GM12878 (cell line): ENCODE measurements around the gene DGKE. TPM values are rescaled to one million over a fixed set of nuclear protein-coding genes. Genes with fewer than 3 reads are reported as not detected.

Source experiments
- ATAC-seq: fragments of 200-7000 bp; cut with Tn5 transposase; 3 replicates; pipeline ENCODE4 v1.9.1; 2020; ENCODE audit warnings: mild to moderate bottlenecking, moderate library complexity
- BruUV-seq: library from RNA; stranded (reverse); fragments of 400-500 nt; replicated peaks from 2 replicates; lab custom pipeline; 2021; lab: Mats Ljungman, UMichigan
- CTCF ChIA-PET: fragments of 300-600 bp; sonication (Branson Sonifier 250); formaldehyde crosslinking; extraction: SDS; loops from one replicate; lab custom pipeline; 2021; ENCODE audit warnings: inconsistent platforms; lab: Yijun Ruan, JAX
- POLR2A ChIA-PET: fragments of 350-600 bp; formaldehyde crosslinking; extraction: SDS; loops from one replicate; lab custom pipeline; 2021; ENCODE audit warnings: inconsistent platforms; lab: Charles Lee
- RAD21 ChIA-PET: fragments of 300-600 bp; sonication (Branson Sonifier 250); formaldehyde crosslinking; loops from one replicate; lab custom pipeline; 2023; ENCODE audit warnings: antibody characterized with exemption; ENCODE audit not compliant: unreplicated experiment; lab: Charles Lee
- SMC1A ChIA-PET: fragments of 300-600 bp; sonication (Branson Sonifier 250); formaldehyde crosslinking; loops from one replicate; lab custom pipeline; 2023; ENCODE audit not compliant: unreplicated experiment, uncharacterized antibody; lab: Charles Lee
- DNase-seq: peaks from one replicate; pipeline ENCODE4 v3.0.0-alpha.2; 2011; ENCODE audit warnings: low read depth, low spot score
- FAIRE-seq: peaks from 3 replicates; lab custom pipeline; 2011; peaks lifted over from hg19 to GRCh38; lab: Jason Lieb, UNC
- H2AFZ ChIP-seq: 2 replicates; pipeline ENCODE4 v1.6.0; 2011; ENCODE audit warnings: low read depth, low read length, control low read depth; ENCODE audit not compliant: control insufficient read depth
- H3K27ac ChIP-seq: 2 replicates; pipeline ENCODE4 v1.5.1; 2011; ENCODE audit warnings: control low read depth; ENCODE audit not compliant: control insufficient read depth, insufficient read depth
- H3K27me3 ChIP-seq, 2 experiments: replicated peaks in 1 of 2; 2 replicates each; pipeline versions ENCODE4 v1.6.0 to v1.6.1; 2011; ENCODE audit warnings: low read length in 1 of 2; ENCODE audit not compliant: control insufficient read depth in 2 of 2, insufficient read depth in 2 of 2
- H3K36me3 ChIP-seq, 2 experiments: 2 replicates each; pipeline ENCODE4 v1.5.1; 2011; ENCODE audit warnings: low read length in 1 of 2; ENCODE audit not compliant: control insufficient read depth in 2 of 2, insufficient read depth in 2 of 2
- H3K4me1 ChIP-seq: 2 replicates; pipeline ENCODE4 v1.6.1; 2011; ENCODE audit warnings: mild to moderate bottlenecking, low read length, moderate library complexity, mixed read lengths; ENCODE audit not compliant: control insufficient read depth, insufficient read depth
- H3K4me2 ChIP-seq: 2 replicates; pipeline ENCODE4 v1.6.0; 2011; ENCODE audit warnings: control low read depth; ENCODE audit not compliant: control insufficient read depth, insufficient read depth
- H3K4me3 ChIP-seq: fragments of 200-600 bp; sonication (generic); 2 replicates; pipeline ENCODE4 v1.5.1; 2016
- H3K79me2 ChIP-seq: 2 replicates; pipeline ENCODE4 v1.6.0; 2011; ENCODE audit warnings: low read length; ENCODE audit not compliant: control insufficient read depth, insufficient read depth
- H3K9ac ChIP-seq: 2 replicates; pipeline ENCODE4 v1.8.0; 2011; ENCODE audit warnings: low read length, control low read depth, mixed read lengths; ENCODE audit not compliant: control insufficient read depth, insufficient read depth
- H3K9me3 ChIP-seq: replicated peaks from 3 replicates; pipeline ENCODE4 v1.5.1; 2011; ENCODE audit warnings: mild to moderate bottlenecking, low read length; ENCODE audit not compliant: control insufficient read depth, insufficient read depth
- H4K20me1 ChIP-seq: 2 replicates; pipeline ENCODE4 v1.6.0; 2011; ENCODE audit not compliant: control insufficient read depth, insufficient read depth
- CHD2 ChIP-seq: IDR thresholded peaks from 2 replicates; pipeline ENCODE4 v1.6.1; 2011; ENCODE audit warnings: low read depth, low read length, improper control_type of control experiment, borderline replicate concordance
- EP300 ChIP-seq, 2 experiments: fragments of 150-350 bp in 1 of 2; IDR thresholded peaks; 2 replicates each; pipeline ENCODE4 v1.6.1; 2011 to 2012; ENCODE audit warnings: low read depth in 2 of 2, low read length in 2 of 2, borderline replicate concordance in 1 of 2, improper control_type of control experiment in 1 of 2, inconsistent platforms in 1 of 2; ENCODE audit not compliant: control insufficient read depth in 1 of 2
- FOXK2 ChIP-seq: fragments of 450-650 bp; IDR thresholded peaks from 2 replicates; pipeline ENCODE4 v1.6.1; 2017; ENCODE audit warnings: mild to moderate bottlenecking, moderate library complexity
- HDAC6 ChIP-seq: fragments of 200-600 bp; sonication (generic); IDR thresholded peaks from one replicate; pipeline ENCODE4 v1.8.0; 2017; ENCODE audit warnings: antibody characterized with exemption; ENCODE audit not compliant: unreplicated experiment
- IRF4 ChIP-seq: IDR thresholded peaks from 2 replicates; pipeline ENCODE4 v1.6.1; 2011; ENCODE audit warnings: low read depth, low read length
- KDM1A ChIP-seq: fragments of 200-600 bp; sonication (generic); IDR thresholded peaks from 2 replicates; pipeline ENCODE4 v1.6.1; 2016; ENCODE audit warnings: borderline replicate concordance
- MXI1 ChIP-seq: fragments of 150-350 bp; IDR thresholded peaks from 2 replicates; pipeline ENCODE4 v1.6.1; 2011; ENCODE audit warnings: low read depth, mild to moderate bottlenecking, inconsistent platforms, low read length, improper control_type of control experiment
- SIX5 ChIP-seq: IDR thresholded peaks from 2 replicates; pipeline ENCODE4 v1.6.1; 2011; ENCODE audit warnings: mild to moderate bottlenecking, low read depth, low read length, moderate library complexity; ENCODE audit not compliant: severe bottlenecking
- SUZ12 ChIP-seq: fragments of 200-600 bp; sonication (generic); IDR thresholded peaks from one replicate; pipeline ENCODE4 v1.6.1; 2018; ENCODE audit warnings: antibody characterized with exemption, mild to moderate bottlenecking; ENCODE audit not compliant: unreplicated experiment
- YBX1 ChIP-seq: fragments of 450-650 bp; IDR thresholded peaks from 2 replicates; pipeline ENCODE4 v1.6.1; 2016; ENCODE audit warnings: antibody characterized with exemption
- ZNF384 ChIP-seq: IDR thresholded peaks from 2 replicates; pipeline ENCODE4 v1.6.1; 2012; ENCODE audit warnings: low read depth, mild to moderate bottlenecking, low read length, improper control_type of control experiment, borderline replicate concordance
- WGBS: methylation state at CpG from one replicate; pipeline ENCODE4 v1.1.6; 2016; ENCODE audit warnings: low lambda C conversion rate; ENCODE audit not compliant: insufficient replicate concordance, insufficient coverage; ENCODE audit errors: missing lambda C conversion rate; 5-methylcytosine and 5-hydroxymethylcytosine counted together
- in situ Hi-C: fragments of 300-500 bp; cut with MboI; formaldehyde crosslinking; loops from 9 replicates; pipeline ENCODE4 v1.14.3; 2018; ENCODE audit warnings: mixed read lengths
- intact Hi-C: fragments of 100-400 bp; cut with micrococcal nuclease; formaldehyde crosslinking; loops from one replicate; pipeline ENCODE4 v1.14.2; 2022; ENCODE audit not compliant: unreplicated experiment
- polyA plus RNA-seq, 11 experiments: library from polyadenylated mRNA; depleted of rRNA in 4 of 11; unstranded in 6 of 11; stranded (reverse) in 5 of 11; fragments of >200 nt; fragmentation: Nextera tagmentation in 4 of 11; fragmentation: Illumina TruSeq in 1 of 11; extraction: Ambion mirVana in 4 of 11; extraction: Trizol in 1 of 11; gene quantifications; 1 replicate in 1 of 11; 2 replicates in 10 of 11; pipeline versions ENCODE4 v1.2.1 to v1.2.3, GENCODE V29; 2011 to 2016; ENCODE audit warnings: inconsistent platforms in 2 of 11, missing spikeins in 2 of 11, low read depth in 1 of 11
- total RNA-seq, 4 experiments: library from RNA; depleted of rRNA in 3 of 4; stranded (reverse); fragments of >200 nt in 3 of 4; fragmentation: Illumina TruSeq in 1 of 4; extraction: Trizol in 1 of 4; gene quantifications; 2 replicates each; pipeline versions ENCODE4 v1.2.1 to v1.2.3, GENCODE V29; 2013 to 2021
- TF ChIP-seq, protein P1 (sequence below): fragments of 450-650 bp; IDR thresholded peaks from 2 replicates; pipeline ENCODE4 v1.6.1; 2016; ENCODE audit warnings: mild to moderate bottlenecking
- TF ChIP-seq, protein P2 (sequence below): IDR thresholded peaks from 2 replicates; pipeline ENCODE4 v1.6.1; 2012; ENCODE audit warnings: mild to moderate bottlenecking, low read depth, low read length

Gene DGKE
- total and polyA plus RNA-seq, 10 of the 15 experiments (the other 5 are each of a cell fraction or from before 2014, with no cell fraction given), result 2.8 to 18.0 (median 11.6) TPM

DNA sequence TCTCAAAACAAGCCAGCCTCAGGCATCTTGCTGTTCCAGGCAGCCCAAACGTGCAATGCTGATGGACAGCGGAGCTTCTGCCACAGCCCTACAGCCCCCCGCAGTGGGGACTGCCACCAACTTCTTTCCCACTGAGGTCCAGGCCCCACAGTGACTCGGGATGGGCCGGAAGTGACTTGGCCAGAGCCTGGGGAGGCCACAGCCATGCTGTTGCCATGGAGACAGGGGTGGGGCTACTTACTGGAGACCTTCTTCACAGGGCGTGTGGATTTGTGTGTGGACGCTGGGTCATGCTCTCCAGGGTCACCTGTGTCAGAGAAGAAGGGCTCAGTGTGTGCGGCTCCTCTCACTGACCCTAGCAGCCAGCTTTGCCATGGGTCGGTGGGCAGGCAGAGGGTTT, 64.9 kb downstream of the DGKE start:
- ChIA-PET CTCF (interaction anchor here (0.8 kb wide), 1 partner anchor 47 kb away, joined by 4 read pairs; no protein-coding TSS in a partner anchor), SMC1A (interaction anchor here (0.9 to 1.1 kb wide), 2 partner anchors 9 to 11 kb away, joined by 3 read pairs; no protein-coding TSS in a partner anchor), RAD21 (no interaction called here), POLR2A (interaction anchor here (0.5 to 1.4 kb wide), 4 partner anchors 9 to 978 kb away, joined by 3 to 6 read pairs (median 4); partner anchors contain the start of gene TRIM25)
- peak overlapping the region; percentile 59; the same call in 1 of the 2 replicates for H3K4me2 ChIP-seq
- no peak for DNase-seq
- peaks cover 34% of the 10 kb centered on the region for H3K79me2 ChIP-seq
- H3K36me3 ChIP-seq, result peaks cover 58 to 74% of the 10 kb centered on the region in 2 experiments
- ATAC-seq, result no peak
- no peak for TF ChIP-seq ZNF384
- TF ChIP-seq MXI1, result no peak
- TF ChIP-seq FOXK2, result no peak
- FAIRE-seq, result no peak
- no peaks in the 10 kb centered on the region for H3K27me3 ChIP-seq
- no peak overlapping the region for H3K9ac ChIP-seq
- BruUV-seq, result TSS peak; percentile 35
- peaks cover 18% of the 10 kb centered on the region for H4K20me1 ChIP-seq
- H3K4me3 ChIP-seq, result no peak overlapping the region
- H2AFZ ChIP-seq, result no peak overlapping the region
- no peaks in the 10 kb centered on the region for H3K9me3 ChIP-seq
- WGBS, result 85% methylated on average over 8 of the region's 9 CpGs
- peaks cover 27% of the 10 kb centered on the region for H3K4me1 ChIP-seq
- H3K27ac ChIP-seq, result no peak overlapping the region
- in situ Hi-C loops (no loop called here), intact Hi-C loops (no loop called here)

DNA sequence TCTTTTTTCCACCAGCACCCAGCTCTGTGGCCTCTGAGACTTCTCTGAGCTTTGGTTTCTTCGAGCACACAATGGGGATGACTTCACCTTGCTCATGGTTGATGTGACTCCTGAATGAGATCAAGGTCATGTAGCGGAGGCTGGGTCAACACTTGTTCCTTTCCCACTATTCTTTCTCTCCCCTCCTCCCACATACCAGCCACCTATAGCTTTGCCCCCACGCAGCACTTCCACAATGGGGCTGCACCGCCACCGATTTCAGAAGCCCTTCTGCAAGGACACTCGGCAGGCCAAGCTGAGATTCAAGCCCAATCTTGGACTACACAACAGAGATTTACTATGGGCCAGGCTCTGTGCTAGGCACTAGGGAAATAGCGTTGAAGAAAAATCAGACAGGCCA, 65.5 kb downstream of the DGKE start:
- peaks cover 39% of the 10 kb centered on the region for H3K79me2 ChIP-seq
- ChIA-PET RAD21 (no interaction called here), CTCF (interaction anchor here (0.8 kb wide), 1 partner anchor 47 kb away, joined by 4 read pairs; no protein-coding TSS in a partner anchor), POLR2A (interaction anchor here (0.5 to 1.4 kb wide), 4 partner anchors 10 to 978 kb away, joined by 3 to 6 read pairs (median 4); partner anchors contain the start of gene TRIM25), SMC1A (interaction anchor here (0.9 to 1.1 kb wide), 2 partner anchors 9 to 10 kb away, joined by 3 read pairs; no protein-coding TSS in a partner anchor)
- peaks cover 27% of the 10 kb centered on the region for H3K4me1 ChIP-seq
- FAIRE-seq (no peak), DNase-seq (no peak), ATAC-seq (no peak)
- in situ Hi-C loops, result no loop called here
- H3K36me3 ChIP-seq, result peaks cover 61 to 76% of the 10 kb centered on the region in 2 experiments
- no peak overlapping the region for H3K9ac ChIP-seq
- H3K27ac ChIP-seq, result no peak overlapping the region
- no peaks in the 10 kb centered on the region for H3K9me3 ChIP-seq
- no peak overlapping the region for H3K4me2 ChIP-seq
- no TSS peak for BruUV-seq
- H2AFZ ChIP-seq, result no peak overlapping the region
- H3K4me3 ChIP-seq, result no peak overlapping the region
- intact Hi-C loops, result no loop called here
- peaks cover 19% of the 10 kb centered on the region for H4K20me1 ChIP-seq
- 100% methylated on average over 7 of the region's 7 CpGs for WGBS
- H3K27me3 ChIP-seq, result no peaks in the 10 kb centered on the region
- TF ChIP-seq CHD2 (no peak), SIX5 (no peak), EP300 (IDR thresholded peaks at IDR 0.05; ENCODE audit: borderline replicate concordance in 1 of 2, control insufficient read depth in 1 of 2, low read depth in 2 of 2, low read length in 2 of 2) (no peak), HDAC6 (no peak), IRF4 (no peak), YBX1 (no peak), SUZ12 (no peak), KDM1A (no peak)
- TF ChIP-seq, protein P1, sequence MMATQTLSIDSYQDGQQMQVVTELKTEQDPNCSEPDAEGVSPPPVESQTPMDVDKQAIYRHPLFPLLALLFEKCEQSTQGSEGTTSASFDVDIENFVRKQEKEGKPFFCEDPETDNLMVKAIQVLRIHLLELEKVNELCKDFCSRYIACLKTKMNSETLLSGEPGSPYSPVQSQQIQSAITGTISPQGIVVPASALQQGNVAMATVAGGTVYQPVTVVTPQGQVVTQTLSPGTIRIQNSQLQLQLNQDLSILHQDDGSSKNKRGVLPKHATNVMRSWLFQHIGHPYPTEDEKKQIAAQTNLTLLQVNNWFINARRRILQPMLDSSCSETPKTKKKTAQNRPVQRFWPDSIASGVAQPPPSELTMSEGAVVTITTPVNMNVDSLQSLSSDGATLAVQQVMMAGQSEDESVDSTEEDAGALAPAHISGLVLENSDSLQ, result no peak
- TF ChIP-seq, protein P2, sequence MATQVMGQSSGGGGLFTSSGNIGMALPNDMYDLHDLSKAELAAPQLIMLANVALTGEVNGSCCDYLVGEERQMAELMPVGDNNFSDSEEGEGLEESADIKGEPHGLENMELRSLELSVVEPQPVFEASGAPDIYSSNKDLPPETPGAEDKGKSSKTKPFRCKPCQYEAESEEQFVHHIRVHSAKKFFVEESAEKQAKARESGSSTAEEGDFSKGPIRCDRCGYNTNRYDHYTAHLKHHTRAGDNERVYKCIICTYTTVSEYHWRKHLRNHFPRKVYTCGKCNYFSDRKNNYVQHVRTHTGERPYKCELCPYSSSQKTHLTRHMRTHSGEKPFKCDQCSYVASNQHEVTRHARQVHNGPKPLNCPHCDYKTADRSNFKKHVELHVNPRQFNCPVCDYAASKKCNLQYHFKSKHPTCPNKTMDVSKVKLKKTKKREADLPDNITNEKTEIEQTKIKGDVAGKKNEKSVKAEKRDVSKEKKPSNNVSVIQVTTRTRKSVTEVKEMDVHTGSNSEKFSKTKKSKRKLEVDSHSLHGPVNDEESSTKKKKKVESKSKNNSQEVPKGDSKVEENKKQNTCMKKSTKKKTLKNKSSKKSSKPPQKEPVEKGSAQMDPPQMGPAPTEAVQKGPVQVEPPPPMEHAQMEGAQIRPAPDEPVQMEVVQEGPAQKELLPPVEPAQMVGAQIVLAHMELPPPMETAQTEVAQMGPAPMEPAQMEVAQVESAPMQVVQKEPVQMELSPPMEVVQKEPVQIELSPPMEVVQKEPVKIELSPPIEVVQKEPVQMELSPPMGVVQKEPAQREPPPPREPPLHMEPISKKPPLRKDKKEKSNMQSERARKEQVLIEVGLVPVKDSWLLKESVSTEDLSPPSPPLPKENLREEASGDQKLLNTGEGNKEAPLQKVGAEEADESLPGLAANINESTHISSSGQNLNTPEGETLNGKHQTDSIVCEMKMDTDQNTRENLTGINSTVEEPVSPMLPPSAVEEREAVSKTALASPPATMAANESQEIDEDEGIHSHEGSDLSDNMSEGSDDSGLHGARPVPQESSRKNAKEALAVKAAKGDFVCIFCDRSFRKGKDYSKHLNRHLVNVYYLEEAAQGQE, result no peak
